Panc1 (cell line): ENCODE measurements around the gene SHKBP1. TPM values are rescaled to one million over a fixed set of nuclear protein-coding genes. Genes with fewer than 3 reads are reported as not detected.
A peak's percentile ranks its signal among the peaks of the same experiment; 100 is the strongest.

Source experiments
- ATAC-seq: fragments of 200-7000 bp; cut with Tn5 transposase; 2 replicates; pipeline ENCODE4 v1.9.1; 2020; ENCODE audit warnings: mild to moderate bottlenecking, moderate library complexity
- BruUV-seq: library from RNA; stranded (reverse); fragments of 400-500 nt; replicated peaks from 2 replicates; lab custom pipeline; 2021; lab: Mats Ljungman, UMichigan
- CTCF ChIA-PET: fragments of 300-600 bp; sonication (Branson Sonifier 250); formaldehyde crosslinking; loops from one replicate; lab custom pipeline; 2022; ENCODE audit warnings: antibody characterized with exemption; lab: Charles Lee
- POLR2A ChIA-PET: fragments of 300-600 bp; sonication (Branson Sonifier 250); formaldehyde crosslinking; loops from one replicate; lab custom pipeline; 2022; ENCODE audit warnings: antibody characterized with exemption; lab: Charles Lee
- DNase-seq: peaks from one replicate; pipeline ENCODE4 v3.0.0-alpha.2; 2010; ENCODE audit warnings: low read depth, low spot score
- H3K27ac ChIP-seq: 2 replicates; pipeline ENCODE4 v1.5.1; 2011; ENCODE audit warnings: mild to moderate bottlenecking, low read length, inconsistent platforms
- H3K27me3 ChIP-seq: fragments of 200-500 bp; sonication (Bioruptor generic); 2 replicates; pipeline ENCODE4 v1.6.0; 2014; ENCODE audit warnings: low read length, inconsistent platforms; ENCODE audit not compliant: control insufficient read depth, insufficient read depth
- H3K36me3 ChIP-seq: fragments of 200-500 bp; sonication (Bioruptor generic); 2 replicates; pipeline ENCODE4 v1.5.1; 2014; ENCODE audit warnings: inconsistent platforms, mild to moderate bottlenecking, low read length, moderate library complexity; ENCODE audit not compliant: control insufficient read depth, insufficient read depth
- H3K4me1 ChIP-seq: 2 replicates; pipeline ENCODE4 v1.5.1; 2011; ENCODE audit warnings: inconsistent platforms, mild to moderate bottlenecking, low read length, moderate library complexity; ENCODE audit not compliant: control insufficient read depth, insufficient read depth
- H3K4me3 ChIP-seq, 2 experiments: 2 replicates each; pipeline ENCODE4 v1.5.1; 2011 to 2012; ENCODE audit warnings: low read depth in 2 of 2, low read length in 2 of 2, mild to moderate bottlenecking in 2 of 2, inconsistent platforms in 1 of 2, moderate library complexity in 1 of 2
- H3K9me3 ChIP-seq: fragments of 200-500 bp; sonication (Bioruptor generic); 2 replicates; pipeline ENCODE4 v1.5.1; 2014; ENCODE audit warnings: low read depth, mild to moderate bottlenecking, inconsistent platforms, low read length, moderate library complexity; ENCODE audit not compliant: control insufficient read depth, insufficient read depth
- POLR2AphosphoS5 ChIP-seq: IDR thresholded peaks from 2 replicates; pipeline ENCODE4 v1.6.1; 2012; ENCODE audit warnings: mild to moderate bottlenecking, low read depth, low read length, moderate library complexity
- SIN3A ChIP-seq: IDR thresholded peaks from 2 replicates; pipeline ENCODE4 v1.6.1; 2012; ENCODE audit warnings: low read depth, mild to moderate bottlenecking, low read length, moderate library complexity, borderline replicate concordance; ENCODE audit not compliant: insufficient read depth
- TCF7L2 ChIP-seq: IDR thresholded peaks from 2 replicates; pipeline ENCODE4 v1.6.1; 2011; ENCODE audit warnings: mild to moderate bottlenecking, low read depth, low read length, inconsistent platforms
- in situ Hi-C: cut with HindIII; loops from 2 replicates; pipeline ENCODE4 v1.10.0; 2016; ENCODE audit warnings: low sequenced_read_pairs, low pct_unique_long_range_greater_than_20kb
- intact Hi-C: fragments of 100-400 bp; cut with micrococcal nuclease; formaldehyde crosslinking; loops from one replicate; pipeline ENCODE4 v1.10.0; 2022; ENCODE audit not compliant: unreplicated experiment
- total RNA-seq: library from RNA; stranded (reverse); gene quantifications from one replicate; pipeline ENCODE4 v1.2.1, GENCODE V29; 2021; ENCODE audit not compliant: unreplicated experiment
- TF ChIP-seq, protein P1 (sequence below): fragments of 450-650 bp; IDR thresholded peaks from 2 replicates; pipeline ENCODE4 v1.5.1; 2017; ENCODE audit warnings: mild to moderate bottlenecking
- TF ChIP-seq, protein P2 (sequence below), 2 experiments: IDR thresholded peaks; 2 replicates each; pipeline ENCODE4 v1.6.1; 2011 to 2012; ENCODE audit warnings: low read depth in 2 of 2, control low read depth in 1 of 2, low read length in 1 of 2, mild to moderate bottlenecking in 1 of 2, moderate library complexity in 1 of 2; ENCODE audit not compliant: insufficient read depth in 1 of 2

The SHKBP1 gene
- total RNA-seq, 1 experiment from 2014 or later: 55.9 TPM

DNA sequence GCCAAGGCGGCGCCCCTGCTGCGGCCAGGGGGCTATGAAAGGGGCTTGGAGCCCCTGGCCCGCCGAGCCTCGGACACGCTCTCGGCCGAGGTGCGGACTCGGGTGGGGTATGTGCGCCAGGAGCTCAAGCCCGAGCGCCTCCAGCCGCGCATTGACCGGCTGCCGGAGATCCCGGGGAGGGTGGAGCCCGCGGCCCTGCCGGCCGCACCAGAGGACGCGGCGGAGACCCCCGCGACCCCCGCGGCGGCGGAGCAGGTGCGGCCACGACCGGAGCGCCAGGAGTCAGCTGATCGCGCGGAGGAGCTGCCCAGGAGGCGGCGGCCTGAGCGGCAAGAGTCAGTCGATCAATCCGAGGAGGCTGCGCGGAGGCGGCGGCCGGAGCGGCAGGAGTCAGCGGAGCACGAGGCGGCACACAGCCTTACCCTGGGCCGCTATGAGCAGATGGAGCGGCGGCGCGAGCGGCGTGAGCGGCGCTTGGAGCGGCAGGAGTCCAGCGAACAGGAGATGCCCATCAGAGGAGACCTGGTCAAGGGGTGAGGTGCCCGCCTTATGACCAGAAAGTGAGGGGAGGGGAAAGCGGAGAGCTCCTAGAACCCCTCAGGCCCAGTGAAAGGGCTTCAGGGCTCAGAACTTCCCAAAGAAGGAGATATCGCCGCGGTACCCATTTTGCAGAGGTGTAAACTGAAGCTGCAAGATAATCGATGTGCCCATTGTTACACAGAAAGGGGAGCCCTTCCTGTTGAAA is 8.8 kb upstream of the SHKBP1 start:
- ATAC-seq (no peak), DNase-seq (no peak)
- no TSS peak for BruUV-seq
- Histone ChIP-seq H3K4me3 (peak overlapping the region; percentile 31 to 32), H3K9me3 (no peaks in the 10 kb centered on the region), H3K4me1 (peaks cover 5% of the 10 kb centered on the region; the same call in 1 of the 2 replicates), H3K27me3 (no peaks in the 10 kb centered on the region), H3K36me3 (no peaks in the 10 kb centered on the region), H3K27ac (no peak overlapping the region)
- in situ Hi-C loops: no loop called here
- intact Hi-C loops: no loop called here
- CTCF ChIA-PET: no interaction called here
- TF ChIP-seq, protein P1, sequence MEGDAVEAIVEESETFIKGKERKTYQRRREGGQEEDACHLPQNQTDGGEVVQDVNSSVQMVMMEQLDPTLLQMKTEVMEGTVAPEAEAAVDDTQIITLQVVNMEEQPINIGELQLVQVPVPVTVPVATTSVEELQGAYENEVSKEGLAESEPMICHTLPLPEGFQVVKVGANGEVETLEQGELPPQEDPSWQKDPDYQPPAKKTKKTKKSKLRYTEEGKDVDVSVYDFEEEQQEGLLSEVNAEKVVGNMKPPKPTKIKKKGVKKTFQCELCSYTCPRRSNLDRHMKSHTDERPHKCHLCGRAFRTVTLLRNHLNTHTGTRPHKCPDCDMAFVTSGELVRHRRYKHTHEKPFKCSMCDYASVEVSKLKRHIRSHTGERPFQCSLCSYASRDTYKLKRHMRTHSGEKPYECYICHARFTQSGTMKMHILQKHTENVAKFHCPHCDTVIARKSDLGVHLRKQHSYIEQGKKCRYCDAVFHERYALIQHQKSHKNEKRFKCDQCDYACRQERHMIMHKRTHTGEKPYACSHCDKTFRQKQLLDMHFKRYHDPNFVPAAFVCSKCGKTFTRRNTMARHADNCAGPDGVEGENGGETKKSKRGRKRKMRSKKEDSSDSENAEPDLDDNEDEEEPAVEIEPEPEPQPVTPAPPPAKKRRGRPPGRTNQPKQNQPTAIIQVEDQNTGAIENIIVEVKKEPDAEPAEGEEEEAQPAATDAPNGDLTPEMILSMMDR: no peak
- TF ChIP-seq SIN3A (no peak), POLR2AphosphoS5 (no peak), TCF7L2 (no peak)
- TF ChIP-seq, protein P2, sequence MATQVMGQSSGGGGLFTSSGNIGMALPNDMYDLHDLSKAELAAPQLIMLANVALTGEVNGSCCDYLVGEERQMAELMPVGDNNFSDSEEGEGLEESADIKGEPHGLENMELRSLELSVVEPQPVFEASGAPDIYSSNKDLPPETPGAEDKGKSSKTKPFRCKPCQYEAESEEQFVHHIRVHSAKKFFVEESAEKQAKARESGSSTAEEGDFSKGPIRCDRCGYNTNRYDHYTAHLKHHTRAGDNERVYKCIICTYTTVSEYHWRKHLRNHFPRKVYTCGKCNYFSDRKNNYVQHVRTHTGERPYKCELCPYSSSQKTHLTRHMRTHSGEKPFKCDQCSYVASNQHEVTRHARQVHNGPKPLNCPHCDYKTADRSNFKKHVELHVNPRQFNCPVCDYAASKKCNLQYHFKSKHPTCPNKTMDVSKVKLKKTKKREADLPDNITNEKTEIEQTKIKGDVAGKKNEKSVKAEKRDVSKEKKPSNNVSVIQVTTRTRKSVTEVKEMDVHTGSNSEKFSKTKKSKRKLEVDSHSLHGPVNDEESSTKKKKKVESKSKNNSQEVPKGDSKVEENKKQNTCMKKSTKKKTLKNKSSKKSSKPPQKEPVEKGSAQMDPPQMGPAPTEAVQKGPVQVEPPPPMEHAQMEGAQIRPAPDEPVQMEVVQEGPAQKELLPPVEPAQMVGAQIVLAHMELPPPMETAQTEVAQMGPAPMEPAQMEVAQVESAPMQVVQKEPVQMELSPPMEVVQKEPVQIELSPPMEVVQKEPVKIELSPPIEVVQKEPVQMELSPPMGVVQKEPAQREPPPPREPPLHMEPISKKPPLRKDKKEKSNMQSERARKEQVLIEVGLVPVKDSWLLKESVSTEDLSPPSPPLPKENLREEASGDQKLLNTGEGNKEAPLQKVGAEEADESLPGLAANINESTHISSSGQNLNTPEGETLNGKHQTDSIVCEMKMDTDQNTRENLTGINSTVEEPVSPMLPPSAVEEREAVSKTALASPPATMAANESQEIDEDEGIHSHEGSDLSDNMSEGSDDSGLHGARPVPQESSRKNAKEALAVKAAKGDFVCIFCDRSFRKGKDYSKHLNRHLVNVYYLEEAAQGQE (IDR thresholded peaks at IDR 0.05; ENCODE audit: insufficient read depth in 1 of 2, low read depth in 2 of 2, low read length in 1 of 2): no peak
- POLR2A ChIA-PET: interaction anchor here (0.6 kb wide), 1 partner anchor 768 kb away, joined by 3 read pairs; no protein-coding TSS in a partner anchor

DNA sequence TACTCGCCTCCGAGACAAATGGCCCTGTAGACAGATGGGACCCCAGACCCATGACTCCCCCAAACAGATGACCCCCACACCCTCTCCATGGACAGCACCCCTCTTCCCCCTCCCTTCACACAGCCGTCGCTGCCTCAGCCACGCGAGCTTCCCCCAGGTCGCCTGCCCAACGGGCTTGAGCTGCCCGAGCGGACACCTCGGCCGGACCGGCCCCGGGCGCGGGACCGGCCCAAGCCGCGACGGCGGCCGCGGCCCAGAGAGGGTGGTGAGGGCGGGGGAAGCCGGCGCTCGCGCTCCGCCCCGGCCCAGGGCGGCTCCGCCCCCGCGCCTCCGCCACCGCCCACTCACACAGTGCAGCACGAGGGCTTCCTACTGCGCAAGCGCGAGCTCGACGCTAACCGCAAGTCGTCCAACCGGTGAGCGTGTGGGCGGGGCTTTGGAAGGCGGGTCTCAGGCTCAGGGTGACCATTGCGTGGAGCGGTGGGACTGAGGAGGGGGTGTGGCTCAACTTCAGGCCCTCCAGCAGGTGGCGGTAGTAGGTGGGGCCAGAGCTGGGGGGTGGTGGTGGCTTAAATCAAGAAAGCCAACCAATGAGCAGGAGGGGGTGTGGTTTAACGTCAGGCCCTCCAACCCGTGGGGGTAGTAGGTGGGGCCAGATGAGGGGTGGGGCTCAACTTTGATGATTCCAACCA is 6.2 kb upstream of the SHKBP1 start:
- BruUV-seq: no TSS peak
- DNase-seq: peak; percentile 88
- Histone ChIP-seq H3K4me3 (peak overlapping the region; percentile 53 to 61), H3K27me3 (no peaks in the 10 kb centered on the region), H3K4me1 (peaks cover 5% of the 10 kb centered on the region; the same call in 1 of the 2 replicates), H3K36me3 (no peaks in the 10 kb centered on the region), H3K27ac (peak overlapping the region; percentile 63; the same call in 1 of the 2 replicates), H3K9me3 (no peaks in the 10 kb centered on the region)
- TF ChIP-seq, protein P1: no peak
- TF ChIP-seq POLR2AphosphoS5 (no peak), TCF7L2 (no peak), SIN3A (no peak)
- TF ChIP-seq, protein P2 (IDR thresholded peaks at IDR 0.05; ENCODE audit: insufficient read depth in 1 of 2, low read depth in 2 of 2, low read length in 1 of 2): no peak
- CTCF ChIA-PET: interaction anchor here (0.6 to 1.6 kb wide), 4 partner anchors 14 to 107 kb away, joined by 3 to 12 read pairs (median 8); no protein-coding TSS in a partner anchor
- in situ Hi-C loops (no loop called here), intact Hi-C loops (no loop called here)
- peak; percentile 95 for ATAC-seq
- POLR2A ChIA-PET: interaction anchor here (0.6 kb wide), 1 partner anchor 23 kb away, joined by 7 read pairs; no protein-coding TSS in a partner anchor
